HepG2 (cell line): Measurements from ENCODE around the gene EVA1A. TPM values are rescaled to one million over a fixed set of nuclear protein-coding genes. Genes with fewer than 3 reads are reported as not detected.

Source experiments
- CREBL2 ChIP-seq: sonication (generic); formaldehyde crosslinking; IDR thresholded peaks from 2 replicates; pipeline ENCODE4 v1.8.1; 2023; ENCODE audit warnings: missing genetic modification reagents, mild to moderate bottlenecking, borderline replicate concordance
- ELF3 ChIP-seq: IDR thresholded peaks from 2 replicates; pipeline ENCODE4 v1.6.1; 2016; ENCODE audit warnings: missing genetic modification reagents, missing compliant biosample characterization
- GMEB2 ChIP-seq: IDR thresholded peaks from 2 replicates; pipeline ENCODE4 v1.6.1; 2016; ENCODE audit warnings: missing biosample characterization, missing genetic modification reagents, low read depth
- HMG20A ChIP-seq: IDR thresholded peaks from 2 replicates; pipeline ENCODE4 v1.6.1; 2016; ENCODE audit warnings: borderline replicate concordance
- HNRNPH1 ChIP-seq: fragments of 200-400 bp; formaldehyde crosslinking; optimal IDR thresholded peaks from 2 replicates; pipeline ENCODE3; 2017; ENCODE audit warnings: mild to moderate bottlenecking, low read depth, low read length
- KIAA2018 ChIP-seq: sonication (generic); formaldehyde crosslinking; IDR thresholded peaks from 2 replicates; pipeline ENCODE4 v1.5.0; 2020; ENCODE audit warnings: mild to moderate bottlenecking, missing genetic modification reagents, borderline replicate concordance
- NFATC3 ChIP-seq: sonication (generic); formaldehyde crosslinking; IDR thresholded peaks from 2 replicates; pipeline ENCODE4 v1.5.1; 2020; ENCODE audit warnings: mild to moderate bottlenecking, missing genetic modification reagents
- REL ChIP-seq: sonication (generic); formaldehyde crosslinking; conservative IDR thresholded peaks from 2 replicates; pipeline ENCODE4 v1.8.0; 2022; ENCODE audit warnings: mild to moderate bottlenecking, missing genetic modification reagents, moderate library complexity
- SALL1 ChIP-seq: sonication (generic); formaldehyde crosslinking; IDR thresholded peaks from 2 replicates; pipeline ENCODE4 v1.8.0; 2022; ENCODE audit warnings: mild to moderate bottlenecking, missing genetic modification reagents
- ZBTB1 ChIP-seq: sonication (generic); formaldehyde crosslinking; IDR thresholded peaks from 2 replicates; pipeline ENCODE4 v1.4.0; 2020; ENCODE audit warnings: missing genetic modification reagents, borderline replicate concordance
- ZBTB7A ChIP-seq: sonication (generic); formaldehyde crosslinking; IDR thresholded peaks from 2 replicates; pipeline ENCODE4 v1.8.0; 2022; ENCODE audit warnings: mild to moderate bottlenecking, missing genetic modification reagents
- ZNF10 ChIP-seq: sonication (generic); formaldehyde crosslinking; IDR thresholded peaks from 2 replicates; pipeline ENCODE4 v1.4.0; 2020; ENCODE audit warnings: mild to moderate bottlenecking, low read depth, missing genetic modification reagents, borderline replicate concordance
- ZNF260 ChIP-seq: sonication (generic); formaldehyde crosslinking; IDR thresholded peaks from 2 replicates; pipeline ENCODE4 v1.4.0; 2020; ENCODE audit warnings: missing genetic modification reagents, low read depth, mild to moderate bottlenecking, borderline replicate concordance
- ZNF274 ChIP-seq: sonication (generic); formaldehyde crosslinking; IDR thresholded peaks from 2 replicates; pipeline ENCODE4 v1.5.1; 2020; ENCODE audit warnings: mild to moderate bottlenecking, missing genetic modification reagents
- ZNF574 ChIP-seq: sonication (generic); formaldehyde crosslinking; IDR thresholded peaks from 2 replicates; pipeline ENCODE4 v1.4.0; 2020; ENCODE audit warnings: missing genetic modification reagents
- ZNF724P ChIP-seq: sonication (generic); formaldehyde crosslinking; IDR thresholded peaks from 2 replicates; pipeline ENCODE4 v1.8.0; 2022; ENCODE audit warnings: missing genetic modification reagents, borderline replicate concordance
- polyA plus RNA-seq, 8 experiments: library from polyadenylated mRNA; depleted of rRNA in 3 of 8; stranded (reverse) in 7 of 8; unstranded in 1 of 8; fragments of >200 nt; fragmentation: Illumina TruSeq in 4 of 8; extraction: Trizol in 4 of 8; gene quantifications; 2 replicates each; pipeline versions ENCODE4 v1.2.1 to v1.2.3, GENCODE V29; 2011 to 2016; ENCODE audit warnings: low read depth in 4 of 8, missing spikeins in 1 of 8, mixed read lengths in 1 of 8; ENCODE audit not compliant: insufficient read depth in 1 of 8
- total RNA-seq, 5 experiments: library from RNA; depleted of rRNA; stranded (reverse); fragments of >200 nt; fragmentation: Illumina TruSeq; extraction: Trizol; gene quantifications; 2 replicates each; pipeline ENCODE4 v1.2.3, GENCODE V29; 2016; ENCODE audit warnings: low read depth in 1 of 5

Gene EVA1A
- total and polyA plus RNA-seq, 2 of the 13 experiments (the other 11 are each of a cell fraction or from before 2014, with no cell fraction given), result 57.5 to 57.8 TPM

- TF ChIP-seq ZNF274 (CRISPR knock-in tag) (no peak), ZNF10 (no peak), ELF3 (CRISPR knock-in tag) (peak; percentile 67), ZNF574 (CRISPR knock-in tag) (no peak; the same call in 1 of the 2 replicates), ZNF260 (CRISPR knock-in tag) (no peak), NFATC3 (no peak), GMEB2 (CRISPR knock-in tag) (no peak), REL (CRISPR knock-in tag) (peak; percentile 60; the same call in 1 of the 2 replicates), SALL1 (CRISPR knock-in tag) (peak; percentile 77), CREBL2 (CRISPR knock-in tag) (no peak), HNRNPH1 (no peak), KIAA2018 (CRISPR knock-in tag) (no peak), HMG20A (CRISPR knock-in tag) (peak; percentile 100), ZBTB7A (CRISPR knock-in tag) (no peak), ZNF724P (CRISPR knock-in tag) (no peak), ZBTB1 (no peak)
Measured at GRCh38 chr2:75523313-75524275, 37.1 kb downstream of the EVA1A start (continued).
